Measurements from ENCODE around the gene F10.
"Not testable (repeated sequence)": the region's sequence is repeated elsewhere in the genome, so short reads cannot be mapped to it uniquely, and the experiment has no call there.

Gene F10

DNA sequence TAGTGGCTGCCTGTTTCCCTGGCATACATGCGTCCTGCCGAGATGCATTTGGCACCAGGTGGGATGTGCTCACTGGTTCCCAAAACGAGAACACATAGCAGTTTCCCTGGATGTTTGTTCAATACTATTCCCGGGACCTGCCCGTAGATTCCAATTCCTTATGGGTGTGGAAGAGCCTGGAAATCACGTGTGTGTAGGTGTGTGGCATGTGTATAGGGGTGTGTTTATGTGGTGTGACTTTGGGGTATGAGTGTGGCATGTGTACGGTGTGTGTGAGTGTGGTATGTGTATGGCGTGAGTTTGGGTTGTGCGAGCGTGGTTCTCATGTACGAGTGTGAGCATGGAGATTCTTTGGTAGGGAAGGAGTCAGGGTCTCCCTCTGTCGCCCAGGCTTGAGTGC lies 19.9 kb upstream of the F10 start:
- Histone ChIP-seq H3K9me3 (ENCODE audit: control insufficient read depth in 2 of 2, low read length in 2 of 2) (no peaks in the 10 kb centered on the region), H3K27ac (ENCODE audit: low read depth in 2 of 2, low read length in 2 of 2) (no peak overlapping the region), H3K4me1 (ENCODE audit: control insufficient read depth in 2 of 2, insufficient read depth in 2 of 2, low read length in 2 of 2) (peaks cover 0 to 5% of the 10 kb centered on the region in 2 donors), H3K27me3 (ENCODE audit: control insufficient read depth in 2 of 2, insufficient read depth in 2 of 2, low read length in 2 of 2) (peaks cover 0 to 2% of the 10 kb centered on the region in 2 donors), H3K36me3 (ENCODE audit: control insufficient read depth in 2 of 2, insufficient read depth in 2 of 2, low read length in 2 of 2) (no peaks in the 10 kb centered on the region), H3K9ac (ENCODE audit: low read depth in 1 of 2, low read length in 2 of 2) (no peak overlapping the region), H3K4me3 (ENCODE audit: low read length in 2 of 2) (no peak overlapping the region)

DNA sequence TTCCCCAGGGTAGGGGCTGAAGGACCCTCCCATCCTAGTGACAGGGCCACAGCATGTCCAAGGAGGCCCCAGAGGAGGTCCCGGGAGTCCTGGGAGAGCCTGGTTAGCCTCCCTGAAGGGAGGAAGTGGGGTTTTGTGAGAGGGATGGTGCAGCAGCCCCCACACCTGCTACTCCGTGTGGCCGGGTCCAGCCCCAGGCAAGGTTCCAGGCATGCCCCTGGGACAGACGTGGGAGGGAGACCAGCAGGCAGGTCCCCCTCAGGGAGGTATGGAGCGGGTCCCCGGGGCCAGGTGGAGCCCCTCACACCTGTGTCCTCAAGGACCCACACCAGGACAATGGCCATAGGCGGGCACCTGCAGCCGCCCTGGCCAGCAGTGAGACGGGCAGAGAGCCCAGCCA lies 19.0 kb upstream of the F10 start:
- Histone ChIP-seq H3K27me3 (ENCODE audit: control insufficient read depth in 2 of 2, insufficient read depth in 2 of 2, low read length in 2 of 2) (peaks cover 0 to 2% of the 10 kb centered on the region in 2 donors), H3K27ac (ENCODE audit: low read depth in 2 of 2, low read length in 2 of 2) (no peak overlapping the region), H3K9ac (ENCODE audit: low read depth in 1 of 2, low read length in 2 of 2) (no peak overlapping the region), H3K9me3 (ENCODE audit: control insufficient read depth in 2 of 2, low read length in 2 of 2) (no peaks in the 10 kb centered on the region), H3K36me3 (ENCODE audit: control insufficient read depth in 2 of 2, insufficient read depth in 2 of 2, low read length in 2 of 2) (no peaks in the 10 kb centered on the region), H3K4me1 (ENCODE audit: control insufficient read depth in 2 of 2, insufficient read depth in 2 of 2, low read length in 2 of 2) (peaks cover 0 to 5% of the 10 kb centered on the region in 2 donors), H3K4me3 (ENCODE audit: low read length in 2 of 2) (no peak overlapping the region)

DNA sequence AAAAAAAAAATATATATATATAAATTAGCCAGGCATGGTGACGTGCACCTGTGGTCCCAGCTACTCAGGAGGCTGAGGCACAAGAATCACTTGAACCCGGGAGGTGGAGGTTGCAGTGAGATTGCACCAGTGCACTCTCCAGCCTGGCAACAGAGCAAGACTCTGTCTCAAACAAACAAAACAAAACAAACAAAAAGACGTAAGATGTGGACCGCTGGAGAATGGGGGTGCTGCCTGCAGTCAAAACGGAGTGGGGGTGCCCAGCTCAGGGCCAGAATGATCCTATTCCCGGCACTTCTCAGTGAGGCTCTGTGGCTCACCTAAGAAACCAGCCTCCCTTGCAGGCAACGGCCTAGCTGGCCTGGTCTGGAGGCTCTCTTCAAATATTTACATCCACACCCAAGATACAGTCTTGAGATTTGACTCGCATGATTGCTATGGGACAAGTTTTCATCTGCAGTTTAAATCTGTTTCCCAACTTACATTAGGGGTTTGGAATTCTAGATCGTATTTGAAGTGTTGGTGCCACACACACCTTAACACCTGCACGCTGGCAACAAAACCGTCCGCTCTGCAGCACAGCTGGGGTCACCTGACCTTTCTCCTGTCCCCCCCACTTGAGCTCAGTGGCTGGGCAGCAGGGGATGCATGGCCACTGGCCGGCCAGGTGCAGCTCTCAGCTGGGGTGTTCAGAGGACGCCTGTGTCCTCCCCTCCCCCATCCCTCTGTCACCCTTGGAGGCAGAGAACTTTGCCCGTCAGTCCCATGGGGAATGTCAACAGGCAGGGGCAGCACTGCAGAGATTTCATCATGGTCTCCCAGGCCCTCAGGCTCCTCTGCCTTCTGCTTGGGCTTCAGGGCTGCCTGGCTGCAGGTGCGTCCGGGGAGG lies 17.3 kb upstream of the F10 start, which contains the start of gene F7:
Gene F7, plus strand, starts transcription at position 760 of the 889 bp plus-strand sequence. Its CDS starts 51 bp downstream, at position 811.
- Histone ChIP-seq H3K27ac (ENCODE audit: low read depth in 2 of 2, low read length in 2 of 2) (no peak within 1 kb of the TSS), H3K36me3 (ENCODE audit: control insufficient read depth in 2 of 2, insufficient read depth in 2 of 2, low read length in 2 of 2) (no peaks in the 10 kb centered on the region), H3K27me3 (ENCODE audit: control insufficient read depth in 2 of 2, insufficient read depth in 2 of 2, low read length in 2 of 2) (peaks cover 0 to 4% of the 10 kb centered on the region in 2 donors), H3K9ac (ENCODE audit: low read depth in 1 of 2, low read length in 2 of 2) (no peak within 1 kb of the TSS), H3K4me3 (ENCODE audit: low read length in 2 of 2) (no peak within 1 kb of the TSS), H3K4me1 (ENCODE audit: control insufficient read depth in 2 of 2, insufficient read depth in 2 of 2, low read length in 2 of 2) (peaks cover 0 to 5% of the 10 kb centered on the region in 2 donors), H3K9me3 (ENCODE audit: control insufficient read depth in 2 of 2, low read length in 2 of 2) (no peaks in the 10 kb centered on the region)

DNA sequence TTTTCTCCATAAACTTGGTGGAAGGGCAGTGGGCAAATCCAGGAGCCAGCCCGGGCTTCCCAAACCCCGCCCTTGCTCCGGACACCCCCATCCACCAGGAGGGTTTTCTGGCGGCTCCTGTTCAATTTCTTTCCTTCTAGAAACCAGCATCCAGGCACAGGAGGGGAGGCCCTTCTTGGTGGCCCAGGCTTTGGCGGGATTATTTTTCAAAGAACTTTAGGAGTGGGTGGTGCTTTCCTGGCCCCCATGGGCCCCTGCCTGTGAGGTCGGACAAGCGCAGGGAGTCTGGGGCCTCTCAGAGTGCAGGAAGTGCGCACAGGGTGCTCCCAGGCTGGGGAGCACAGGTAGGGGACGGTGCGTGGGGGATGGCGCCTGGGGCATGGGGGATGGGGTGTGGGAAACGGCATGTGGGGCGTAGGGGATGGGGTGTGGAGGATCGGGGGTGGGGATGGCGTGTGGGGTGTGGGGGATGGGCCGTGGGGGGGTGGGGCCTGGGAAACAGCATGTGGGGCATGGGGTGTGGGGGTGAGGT lies 16.6 kb upstream of the F10 start:
- Histone ChIP-seq H3K36me3 (ENCODE audit: control insufficient read depth in 2 of 2, insufficient read depth in 2 of 2, low read length in 2 of 2) (no peaks in the 10 kb centered on the region), H3K9me3 (ENCODE audit: control insufficient read depth in 2 of 2, low read length in 2 of 2) (no peaks in the 10 kb centered on the region), H3K4me3 (ENCODE audit: low read length in 2 of 2) (no peak overlapping the region), H3K27me3 (ENCODE audit: control insufficient read depth in 2 of 2, insufficient read depth in 2 of 2, low read length in 2 of 2) (peaks cover 4% of the 10 kb centered on the region in 2 donors), H3K4me1 (ENCODE audit: control insufficient read depth in 2 of 2, insufficient read depth in 2 of 2, low read length in 2 of 2) (peaks cover 0 to 5% of the 10 kb centered on the region in 2 donors), H3K27ac (ENCODE audit: low read depth in 2 of 2, low read length in 2 of 2) (no peak overlapping the region), H3K9ac (ENCODE audit: low read depth in 1 of 2, low read length in 2 of 2) (no peak overlapping the region)

DNA sequence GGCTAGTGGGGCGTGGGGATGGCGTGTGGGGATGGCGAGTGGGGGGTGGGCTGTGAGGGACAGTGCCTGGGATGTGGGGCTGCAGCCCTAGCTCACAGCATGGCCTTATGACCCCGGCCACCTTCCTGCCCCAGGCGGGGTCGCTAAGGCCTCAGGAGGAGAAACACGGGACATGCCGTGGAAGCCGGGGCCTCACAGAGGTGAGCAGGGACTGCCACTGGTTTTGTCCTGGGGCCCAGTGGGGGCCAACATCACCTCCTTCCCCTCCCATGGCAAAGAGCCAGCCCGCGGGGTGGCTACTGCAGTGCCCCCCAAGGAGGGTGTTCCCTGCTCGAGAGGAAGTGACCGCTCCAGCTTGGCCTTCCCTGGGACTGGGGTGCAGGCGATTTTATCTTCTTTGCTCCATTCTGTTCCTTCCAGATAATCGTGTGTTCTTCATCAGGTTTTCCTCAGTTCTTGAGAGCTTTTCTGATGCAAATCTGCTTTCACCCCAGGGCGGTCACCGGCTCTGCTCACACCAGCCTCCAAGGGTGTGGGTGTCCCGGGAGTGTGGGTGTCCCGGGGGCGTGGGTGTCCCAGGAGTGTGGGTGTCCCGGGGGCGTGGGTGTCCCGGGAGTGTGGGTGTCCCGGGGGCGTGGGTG lies 15.8 kb upstream of the F10 start:
- Histone ChIP-seq H3K27ac (ENCODE audit: low read depth in 2 of 2, low read length in 2 of 2) (no peak overlapping the region), H3K9ac (ENCODE audit: low read depth in 1 of 2, low read length in 2 of 2) (no peak overlapping the region), H3K4me1 (ENCODE audit: control insufficient read depth in 2 of 2, insufficient read depth in 2 of 2, low read length in 2 of 2) (peaks cover 0 to 5% of the 10 kb centered on the region in 2 donors), H3K27me3 (ENCODE audit: control insufficient read depth in 2 of 2, insufficient read depth in 2 of 2, low read length in 2 of 2) (peaks cover 5 to 8% of the 10 kb centered on the region in 2 donors), H3K36me3 (ENCODE audit: control insufficient read depth in 2 of 2, insufficient read depth in 2 of 2, low read length in 2 of 2) (no peaks in the 10 kb centered on the region), H3K9me3 (ENCODE audit: control insufficient read depth in 2 of 2, low read length in 2 of 2) (no peaks in the 10 kb centered on the region), H3K4me3 (ENCODE audit: low read length in 2 of 2) (no peak overlapping the region)

DNA sequence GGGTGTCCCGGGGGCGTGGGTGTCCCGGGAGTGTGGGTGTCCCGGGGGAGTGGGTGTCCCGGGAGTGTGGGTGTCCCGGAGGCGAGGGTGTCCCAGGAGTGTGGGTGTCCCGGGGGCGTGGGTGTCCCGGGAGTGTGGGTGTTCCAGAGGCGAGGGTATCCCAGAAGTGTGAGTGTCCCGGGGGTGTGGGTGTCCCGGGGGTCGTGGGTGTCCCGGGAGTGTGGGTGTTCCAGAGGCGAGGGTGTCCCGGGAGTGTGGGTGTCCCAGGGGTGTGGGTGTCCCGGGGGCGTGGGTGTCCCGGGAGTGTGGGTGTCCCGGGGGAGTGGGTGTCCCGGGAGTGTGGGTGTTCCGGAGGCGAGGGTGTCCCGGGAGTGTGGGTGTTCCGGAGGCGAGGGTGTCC lies 14.1 kb upstream of the F10 start:
- not testable (repeated sequence) for H3K9me3 ChIP-seq (ENCODE audit: control insufficient read depth in 2 of 2, low read length in 2 of 2); H3K4me1 ChIP-seq (ENCODE audit: control insufficient read depth in 2 of 2, insufficient read depth in 2 of 2, low read length in 2 of 2); H3K9ac ChIP-seq (ENCODE audit: low read depth in 1 of 2, low read length in 2 of 2); H3K27ac ChIP-seq (ENCODE audit: low read depth in 2 of 2, low read length in 2 of 2); H3K36me3 ChIP-seq (ENCODE audit: control insufficient read depth in 2 of 2, insufficient read depth in 2 of 2, low read length in 2 of 2); H3K4me3 ChIP-seq (ENCODE audit: low read length in 2 of 2)
- peaks cover 9 to 11% of the 10 kb centered on the region in 2 donors for H3K27me3 ChIP-seq (ENCODE audit: control insufficient read depth in 2 of 2, insufficient read depth in 2 of 2, low read length in 2 of 2)

DNA sequence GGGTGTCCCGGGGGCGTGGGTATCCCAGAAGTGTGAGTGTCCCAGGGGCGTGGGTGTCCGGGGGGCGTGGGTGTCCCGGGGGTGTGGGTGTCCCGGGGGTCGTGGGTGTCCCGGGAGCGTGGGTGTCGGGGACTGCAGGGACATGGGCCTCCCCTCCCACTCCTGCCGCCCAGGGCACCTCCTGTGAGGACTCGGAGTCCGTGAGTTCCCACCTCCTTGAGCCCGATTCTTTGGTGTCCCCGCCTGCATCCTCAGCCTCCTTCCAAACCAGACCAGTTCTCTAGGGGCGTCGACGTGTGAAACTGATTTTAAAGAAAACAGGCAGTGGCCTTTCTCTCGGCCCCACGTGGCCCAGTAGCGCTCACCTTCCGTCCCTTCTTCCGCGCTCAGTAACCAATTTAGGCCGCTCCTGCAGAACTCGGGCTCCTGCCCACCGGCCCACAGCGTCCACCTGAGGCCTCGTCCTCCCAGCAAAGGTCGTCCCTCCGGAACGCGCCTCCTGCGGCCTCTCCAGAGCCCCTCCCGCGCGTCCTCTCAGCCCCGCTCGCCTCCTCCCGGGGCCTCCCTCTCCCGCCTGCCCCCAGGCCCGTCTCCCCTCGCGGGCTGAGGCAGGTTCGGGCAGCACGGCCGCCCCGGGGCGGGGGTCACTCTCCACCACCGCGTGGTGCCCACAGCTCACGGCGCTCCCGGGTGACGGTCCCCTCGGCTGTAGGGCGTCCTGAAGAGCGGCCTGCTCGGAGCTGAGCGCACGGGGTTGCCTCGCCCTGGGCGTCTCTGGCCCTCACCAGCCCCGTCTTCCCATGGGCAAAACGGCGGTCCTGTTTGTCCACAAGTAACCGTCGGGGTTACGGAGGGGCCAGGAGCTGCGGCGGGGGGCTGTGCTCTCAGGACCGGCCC lies 13.2 kb upstream of the F10 start:
- no peak overlapping the region for H3K27ac ChIP-seq (ENCODE audit: low read depth in 2 of 2, low read length in 2 of 2)
- H3K9ac ChIP-seq (ENCODE audit: low read depth in 1 of 2, low read length in 2 of 2): no peak overlapping the region
- H3K27me3 ChIP-seq (ENCODE audit: control insufficient read depth in 2 of 2, insufficient read depth in 2 of 2, low read length in 2 of 2): peaks cover 9 to 11% of the 10 kb centered on the region in 2 donors
- peaks cover 0 to 5% of the 10 kb centered on the region in 2 donors for H3K4me1 ChIP-seq (ENCODE audit: control insufficient read depth in 2 of 2, insufficient read depth in 2 of 2, low read length in 2 of 2)
- H3K4me3 ChIP-seq (ENCODE audit: low read length in 2 of 2): no peak overlapping the region
- H3K9me3 ChIP-seq (ENCODE audit: control insufficient read depth in 2 of 2, low read length in 2 of 2): no peaks in the 10 kb centered on the region
- no peaks in the 10 kb centered on the region for H3K36me3 ChIP-seq (ENCODE audit: control insufficient read depth in 2 of 2, insufficient read depth in 2 of 2, low read length in 2 of 2)

DNA sequence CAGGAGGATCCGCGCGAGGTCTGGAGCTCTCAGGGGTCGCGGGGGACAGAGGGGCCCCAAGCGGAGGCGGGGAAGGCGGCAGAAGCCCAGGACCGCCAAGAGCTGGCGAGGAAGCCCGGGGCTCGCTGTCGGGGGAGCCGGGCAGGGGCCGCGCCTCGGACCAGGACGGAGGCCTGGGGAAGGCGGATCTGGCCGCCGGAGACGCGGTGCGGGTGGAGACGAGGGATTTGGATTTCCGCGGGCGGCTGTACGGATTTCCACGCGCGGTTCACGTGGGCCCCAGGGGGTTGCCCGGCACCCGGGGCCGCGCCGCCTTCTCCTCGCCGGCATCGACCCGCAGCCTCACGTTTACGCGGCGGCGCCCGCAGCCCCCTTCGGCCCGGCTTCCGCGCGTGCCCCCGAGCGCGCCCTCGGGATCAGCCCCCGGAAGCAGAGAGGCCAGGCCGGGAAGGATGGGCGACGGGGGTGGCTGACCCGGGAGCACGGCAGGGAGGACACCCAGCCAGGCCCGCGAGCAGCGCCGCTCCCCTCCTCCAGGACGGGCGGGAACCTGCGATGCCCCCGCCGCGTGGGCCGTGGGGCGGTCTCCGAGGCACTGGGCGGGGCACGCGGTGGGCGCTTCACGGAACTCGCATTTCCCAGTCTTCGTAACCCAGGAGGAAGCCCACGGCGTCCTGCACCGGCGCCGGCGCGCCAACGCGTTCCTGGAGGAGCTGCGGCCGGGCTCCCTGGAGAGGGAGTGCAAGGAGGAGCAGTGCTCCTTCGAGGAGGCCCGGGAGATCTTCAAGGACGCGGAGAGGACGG lies 12.3 kb upstream of the F10 start:
- Histone ChIP-seq H3K36me3 (ENCODE audit: control insufficient read depth in 2 of 2, insufficient read depth in 2 of 2, low read length in 2 of 2) (no peaks in the 10 kb centered on the region), H3K27ac (ENCODE audit: low read depth in 2 of 2, low read length in 2 of 2) (no peak overlapping the region), H3K9ac (ENCODE audit: low read depth in 1 of 2, low read length in 2 of 2) (no peak overlapping the region), H3K9me3 (ENCODE audit: control insufficient read depth in 2 of 2, low read length in 2 of 2) (no peaks in the 10 kb centered on the region), H3K4me3 (ENCODE audit: low read length in 2 of 2) (peak overlapping the region in 1 of 2 donors; percentile 43), H3K27me3 (ENCODE audit: control insufficient read depth in 2 of 2, insufficient read depth in 2 of 2, low read length in 2 of 2) (peaks cover 9 to 11% of the 10 kb centered on the region in 2 donors), H3K4me1 (ENCODE audit: control insufficient read depth in 2 of 2, insufficient read depth in 2 of 2, low read length in 2 of 2) (peaks cover 0 to 5% of the 10 kb centered on the region in 2 donors)

DNA sequence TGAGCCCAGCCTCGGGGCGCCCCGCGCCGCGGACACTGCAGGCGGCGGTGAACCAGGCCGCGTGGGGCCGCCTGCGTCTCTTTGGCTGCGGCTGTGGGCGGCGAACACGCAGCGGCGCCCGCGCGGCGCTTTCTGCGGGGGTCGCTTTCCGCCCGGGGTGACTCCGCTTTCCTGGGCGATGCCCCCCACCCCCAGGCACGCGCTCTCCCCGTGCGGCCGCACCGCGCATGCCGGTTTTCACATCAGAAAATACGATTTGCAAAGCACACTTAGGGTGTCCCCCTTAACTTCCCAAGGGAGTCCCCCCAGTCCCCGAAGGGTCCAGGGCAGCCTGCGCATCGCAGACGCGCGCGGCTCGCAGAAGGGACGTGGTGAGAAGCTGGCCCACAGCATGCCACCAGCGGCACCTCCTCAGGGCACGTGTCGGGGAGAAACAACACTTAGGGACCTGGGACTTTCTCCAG lies 11.7 kb upstream of the F10 start:
- peaks cover 7 to 11% of the 10 kb centered on the region in 2 donors for H3K27me3 ChIP-seq (ENCODE audit: control insufficient read depth in 2 of 2, insufficient read depth in 2 of 2, low read length in 2 of 2)
- no peaks in the 10 kb centered on the region for H3K9me3 ChIP-seq (ENCODE audit: control insufficient read depth in 2 of 2, low read length in 2 of 2)
- no peak overlapping the region for H3K9ac ChIP-seq (ENCODE audit: low read depth in 1 of 2, low read length in 2 of 2)
- H3K27ac ChIP-seq (ENCODE audit: low read depth in 2 of 2, low read length in 2 of 2): no peak overlapping the region
- no peaks in the 10 kb centered on the region for H3K4me1 ChIP-seq (ENCODE audit: control insufficient read depth in 2 of 2, insufficient read depth in 2 of 2, low read length in 2 of 2)
- peak overlapping the region in 1 of 2 donors; percentile 43 for H3K4me3 ChIP-seq (ENCODE audit: low read length in 2 of 2)
- H3K36me3 ChIP-seq (ENCODE audit: control insufficient read depth in 2 of 2, insufficient read depth in 2 of 2, low read length in 2 of 2): no peaks in the 10 kb centered on the region

Measured in mucosa of rectum (tissue), 2 donors.